ENCODE results near the gene PTPN22.

DNA sequence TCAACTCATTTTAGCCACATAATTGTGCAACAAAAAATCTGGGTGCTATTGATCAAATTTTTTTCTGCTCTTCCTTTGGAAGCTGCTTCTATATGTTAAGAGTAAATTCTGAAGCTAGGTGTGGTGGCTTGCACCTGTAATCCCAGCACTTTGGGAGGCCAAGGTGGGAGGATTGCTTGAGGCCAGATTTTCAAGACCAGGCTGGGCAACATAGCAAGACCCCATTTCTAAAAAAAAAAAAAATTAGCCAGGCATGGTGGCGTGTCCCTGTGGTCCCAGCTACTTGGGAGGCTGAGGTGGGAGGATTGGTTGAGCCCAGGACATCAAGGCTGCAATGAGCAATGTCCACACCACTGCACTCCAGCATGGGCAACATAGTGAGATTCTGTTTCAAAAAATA, 35.0 kb downstream of the PTPN22 start:
- no peak for TF ChIP-seq POLR2A (IDR thresholded peaks at IDR 0.05)
- TF ChIP-seq, protein P1, sequence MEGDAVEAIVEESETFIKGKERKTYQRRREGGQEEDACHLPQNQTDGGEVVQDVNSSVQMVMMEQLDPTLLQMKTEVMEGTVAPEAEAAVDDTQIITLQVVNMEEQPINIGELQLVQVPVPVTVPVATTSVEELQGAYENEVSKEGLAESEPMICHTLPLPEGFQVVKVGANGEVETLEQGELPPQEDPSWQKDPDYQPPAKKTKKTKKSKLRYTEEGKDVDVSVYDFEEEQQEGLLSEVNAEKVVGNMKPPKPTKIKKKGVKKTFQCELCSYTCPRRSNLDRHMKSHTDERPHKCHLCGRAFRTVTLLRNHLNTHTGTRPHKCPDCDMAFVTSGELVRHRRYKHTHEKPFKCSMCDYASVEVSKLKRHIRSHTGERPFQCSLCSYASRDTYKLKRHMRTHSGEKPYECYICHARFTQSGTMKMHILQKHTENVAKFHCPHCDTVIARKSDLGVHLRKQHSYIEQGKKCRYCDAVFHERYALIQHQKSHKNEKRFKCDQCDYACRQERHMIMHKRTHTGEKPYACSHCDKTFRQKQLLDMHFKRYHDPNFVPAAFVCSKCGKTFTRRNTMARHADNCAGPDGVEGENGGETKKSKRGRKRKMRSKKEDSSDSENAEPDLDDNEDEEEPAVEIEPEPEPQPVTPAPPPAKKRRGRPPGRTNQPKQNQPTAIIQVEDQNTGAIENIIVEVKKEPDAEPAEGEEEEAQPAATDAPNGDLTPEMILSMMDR (IDR thresholded peaks at IDR 0.05), result no peak

Measured in testis (tissue), 2 donors.